A172 (cell line): ENCODE measurements around the gene PRKN. TPM values are rescaled to one million over a fixed set of nuclear protein-coding genes. Genes with fewer than 3 reads are reported as not detected.

Experiments
- DNase-seq: peaks from one replicate; pipeline ENCODE4 v3.0.0-alpha.2; 2015; ENCODE audit warnings: low spot score
- total RNA-seq: library from RNA; depleted of rRNA; stranded (reverse); fragments of >200 nt; shearing (Covaris generic); gene quantifications from 2 replicates; pipeline ENCODE4 v1.2.3, GENCODE V29; 2014; rRNA removed

Gene PRKN
- total RNA-seq, result 0.41 and 0.43 TPM in 2 replicates

GRCh38 chr6:162727322-162728182 lies at the start of gene PRKN, which contains the start of gene PACRG:
TSS of gene PRKN (minus strand) at chr6:162727766.
TSS of gene PACRG (plus strand) at chr6:162727974.
- peak; percentile 94 for DNase-seq

DNA sequence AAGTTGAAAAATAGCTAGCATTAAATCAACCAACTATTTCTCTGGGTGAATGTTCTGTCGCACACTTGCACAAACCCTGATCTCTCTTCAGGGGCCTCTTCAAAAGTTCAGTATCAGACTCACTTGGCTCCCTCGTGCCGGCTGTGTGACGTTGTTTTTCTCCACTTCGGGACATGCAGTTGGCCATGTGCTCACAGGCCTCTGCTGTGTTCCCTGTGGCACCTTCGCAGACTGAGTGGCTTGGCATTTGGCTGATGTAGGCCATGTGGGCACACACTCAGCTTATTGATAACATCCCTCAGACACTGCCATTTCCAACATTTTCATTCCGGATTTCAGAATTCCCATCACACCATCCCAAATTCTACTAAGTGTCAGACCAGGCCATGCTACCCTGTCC lies 49.5 kb upstream of the PRKN start:
- no peak for DNase-seq

GRCh38 chr6:162773996-162774395 lies 46.4 kb upstream of the PRKN start:
- DNase-seq, result no peak

GRCh38 chr6:162772466-162772865 lies 44.9 kb upstream of the PRKN start:
- no peak for DNase-seq

GRCh38 chr6:162770955-162771354 lies 43.4 kb upstream of the PRKN start:
- DNase-seq, result no peak

DNA sequence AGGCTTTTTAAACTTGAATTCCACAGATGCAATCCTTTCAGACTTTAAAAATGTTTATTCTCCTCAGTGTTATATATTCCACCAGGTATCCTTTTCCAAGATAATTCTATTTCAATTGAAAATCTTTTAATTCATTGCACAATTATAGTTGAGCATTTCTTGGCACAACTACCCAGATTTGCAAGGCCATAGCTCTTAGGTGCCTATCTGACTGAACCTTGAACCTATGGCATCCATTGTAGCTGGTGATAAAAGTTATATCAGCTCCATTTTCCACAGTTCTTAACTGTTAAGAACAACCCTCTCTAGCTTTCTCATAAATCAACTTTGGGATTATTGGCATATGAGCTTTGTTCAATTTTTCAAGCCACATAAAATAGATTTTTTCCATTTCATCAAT lies 42.6 kb upstream of the PRKN start:
- no peak for DNase-seq

DNA sequence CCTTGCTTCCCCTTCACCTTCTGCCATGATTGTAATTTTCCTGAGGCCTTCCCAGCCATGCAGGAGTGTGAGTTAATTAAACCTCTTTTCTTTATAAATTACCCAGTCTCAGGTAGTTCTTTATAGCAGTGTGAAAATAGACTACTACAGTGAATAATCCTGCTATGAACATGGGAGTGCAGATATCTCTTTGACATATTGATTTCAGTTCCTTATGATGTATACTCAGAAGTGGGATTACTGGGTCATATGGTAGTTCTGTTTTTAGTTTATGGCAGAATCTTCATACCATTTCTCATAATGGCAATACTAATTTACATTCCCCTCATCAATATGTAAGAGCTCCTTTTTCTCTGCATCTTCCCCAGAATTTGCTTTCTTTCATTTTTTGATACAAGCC lies 26.2 kb upstream of the PRKN start:
- no peak for DNase-seq

DNA sequence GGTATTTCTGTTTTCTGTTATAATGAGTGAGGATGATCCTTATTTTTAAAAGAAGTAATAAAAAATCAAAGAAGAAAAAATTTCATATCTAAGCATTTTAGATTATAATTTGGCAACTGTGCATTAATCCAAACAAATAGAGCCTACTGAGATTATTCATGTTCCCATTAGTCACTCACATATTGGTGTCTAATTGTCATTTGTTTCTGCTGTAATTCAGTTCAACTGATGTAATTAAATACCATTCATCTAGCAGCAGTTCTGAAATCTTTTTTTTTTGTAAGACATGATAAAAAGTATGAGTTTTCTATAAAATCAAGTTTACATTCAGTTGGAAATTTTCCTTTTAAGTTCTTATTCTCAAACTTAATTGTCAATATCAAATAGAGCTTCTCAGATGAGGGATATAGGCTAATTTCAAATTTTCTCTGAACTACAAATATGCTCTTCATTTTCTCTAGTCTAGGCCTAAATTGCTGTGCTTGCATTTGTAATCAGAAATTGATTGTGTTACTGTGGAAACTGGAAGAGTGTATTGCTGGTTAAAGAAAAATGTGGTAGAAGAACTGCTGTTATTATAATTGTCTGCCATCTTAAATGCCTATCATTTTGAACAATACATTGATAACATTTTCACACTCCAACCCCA lies 23.8 kb upstream of the PRKN start:
- DNase-seq, result no peak

- peak; percentile 26 for DNase-seq
These were observed 23.2 kb upstream of the PRKN start for GRCh38 chr6:162750776-162751175.

- DNase-seq, result no peak
These were observed 9.4 kb upstream of the PRKN start for GRCh38 chr6:162736961-162737360.

DNA sequence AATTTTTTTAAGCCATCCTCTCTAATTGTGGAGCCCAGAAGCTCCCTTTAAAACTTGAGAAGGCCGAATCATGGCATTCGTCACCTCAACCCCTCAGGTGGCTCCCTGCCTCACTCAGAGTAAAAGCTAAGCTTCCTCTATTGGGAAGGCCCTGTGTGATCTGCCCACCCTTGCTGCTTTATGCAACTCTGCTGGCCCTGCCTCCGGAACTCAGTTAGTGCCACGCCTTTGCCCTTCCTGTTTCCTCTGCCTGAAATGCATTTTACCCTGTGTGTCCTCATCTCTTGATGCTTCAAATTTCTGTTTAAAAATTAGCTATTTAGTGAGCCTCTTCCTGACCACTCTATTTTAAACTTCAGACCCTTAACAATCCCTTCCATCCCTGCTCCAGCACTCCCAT lies 5.9 kb upstream of the PRKN start:
- no peak for DNase-seq

- DNase-seq, result no peak
These were observed 2.9 kb upstream of the PRKN start for GRCh38 chr6:162730502-162730901.

GRCh38 chr6:162728706-162729105 lies 1.1 kb upstream of the PRKN start:
- DNase-seq, result no peak

GRCh38 chr6:162728197-162728596 lies 631 bp upstream of the PRKN start:
- no peak for DNase-seq

DNA sequence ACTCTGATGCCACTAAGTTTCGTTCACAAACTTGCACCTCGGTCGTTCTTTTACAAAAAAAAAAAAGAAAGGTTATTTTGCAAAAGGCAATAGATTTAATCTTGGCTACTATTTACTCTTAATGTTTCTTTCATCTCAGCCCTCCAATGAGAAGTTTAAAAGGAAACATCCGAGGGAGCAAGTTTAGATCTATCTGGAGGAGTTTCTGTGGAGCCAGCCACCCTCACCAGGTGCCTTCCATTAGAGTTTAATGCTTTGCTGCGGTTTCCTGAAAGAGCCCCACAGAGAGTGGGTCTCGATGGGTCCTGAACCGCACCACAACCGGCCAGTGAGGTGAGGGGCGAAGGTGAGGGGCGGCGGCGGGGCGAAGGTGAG lies 632 bp downstream of the PRKN start:
- DNase-seq, result peak; percentile 1

DNA sequence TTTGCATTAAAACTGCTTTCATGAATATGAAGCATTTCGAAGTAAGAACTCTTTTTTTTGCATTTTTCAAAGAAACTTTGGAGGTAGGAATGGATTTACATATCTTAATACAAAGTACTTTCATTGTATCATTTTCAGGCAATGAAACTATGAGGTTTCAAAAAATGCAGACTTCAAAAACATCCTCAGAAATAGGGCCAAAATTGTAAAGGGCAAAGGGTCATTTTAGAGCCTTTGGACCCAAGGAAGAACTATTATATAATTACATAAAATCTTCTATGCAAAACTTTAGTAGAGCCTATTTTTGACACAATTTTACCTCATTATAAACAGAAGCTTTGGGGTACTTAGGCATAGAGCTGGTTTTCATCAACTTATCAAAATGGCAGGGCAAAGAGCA lies 4.9 kb downstream of the PRKN start:
- no peak for DNase-seq

- no peak for DNase-seq
These were observed 5.3 kb downstream of the PRKN start for GRCh38 chr6:162722226-162722625.

DNA sequence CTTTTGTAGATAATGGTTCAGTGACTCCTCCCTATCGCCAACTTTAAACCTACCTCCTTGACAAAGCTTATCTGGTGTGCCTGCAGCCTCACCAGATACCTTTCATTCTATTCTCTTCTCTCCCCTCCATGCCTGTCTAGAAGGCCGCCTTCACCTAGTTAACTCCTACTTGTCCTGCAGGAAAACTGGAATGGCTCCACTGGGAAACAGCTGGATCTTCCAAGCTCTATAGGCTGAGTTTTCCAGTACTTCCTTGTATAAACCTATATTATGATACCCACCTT lies 6.2 kb downstream of the PRKN start:
- no peak for DNase-seq

GRCh38 chr6:162719528-162719927 lies 8.0 kb downstream of the PRKN start:
- DNase-seq, result no peak

GRCh38 chr6:162715601-162716000 lies 12.0 kb downstream of the PRKN start:
- DNase-seq, result no peak

DNA sequence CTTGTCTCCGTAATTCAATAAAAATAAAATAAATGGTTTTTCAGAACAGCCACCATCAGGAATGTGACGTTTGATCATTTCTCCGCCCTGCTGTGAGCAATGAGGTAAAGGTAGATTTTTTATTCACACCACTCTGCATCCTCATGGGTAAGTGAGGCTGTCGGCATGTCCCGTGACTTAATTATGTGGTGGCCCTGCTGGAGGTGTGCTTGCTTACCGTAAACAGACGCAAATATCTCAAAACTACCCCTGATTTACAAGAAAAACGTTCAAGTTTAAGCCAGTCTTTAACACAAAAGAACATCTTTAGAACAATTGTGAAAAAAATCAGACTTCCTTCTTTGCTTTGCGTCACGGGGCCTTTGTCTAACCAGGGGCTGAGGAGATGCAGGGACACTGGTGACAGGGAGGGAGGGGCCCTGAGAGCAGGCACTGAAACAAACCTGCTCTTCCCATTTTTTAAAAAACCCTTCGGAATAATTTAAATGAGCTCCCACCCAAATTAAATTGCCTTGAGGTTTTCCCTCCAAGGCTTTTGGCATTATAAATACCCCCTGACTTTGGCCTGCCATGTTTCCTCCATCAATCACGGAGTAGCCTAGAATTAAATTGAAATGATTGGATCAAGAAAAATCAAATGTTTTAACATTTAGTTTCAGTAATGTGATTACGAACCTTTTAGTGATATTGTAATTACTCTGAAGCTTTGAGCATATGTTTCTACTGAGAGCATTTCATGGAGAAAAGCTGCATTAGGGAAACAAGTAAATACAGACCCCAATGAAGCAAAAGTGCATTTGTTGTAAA lies 13.4 kb downstream of the PRKN start:
- no peak for DNase-seq

DNA sequence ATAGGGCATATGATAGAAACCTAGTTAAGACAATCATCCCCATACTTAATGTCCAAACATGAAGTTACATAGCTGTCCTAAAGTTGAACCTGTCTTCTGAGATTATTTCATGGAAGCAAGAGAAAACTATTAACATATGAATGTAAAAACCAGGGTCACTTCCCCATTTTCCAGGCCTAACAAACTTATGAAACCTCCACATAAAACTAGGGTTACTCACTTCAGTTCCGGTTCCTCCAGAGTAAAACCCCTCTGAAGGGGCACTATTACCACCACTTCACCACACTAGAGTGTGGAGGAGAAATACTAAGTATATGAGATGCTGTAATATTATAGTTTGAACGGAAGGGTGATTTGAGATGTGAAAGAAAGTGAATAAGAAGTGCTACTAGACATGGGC lies 14.9 kb downstream of the PRKN start:
- no peak for DNase-seq

DNA sequence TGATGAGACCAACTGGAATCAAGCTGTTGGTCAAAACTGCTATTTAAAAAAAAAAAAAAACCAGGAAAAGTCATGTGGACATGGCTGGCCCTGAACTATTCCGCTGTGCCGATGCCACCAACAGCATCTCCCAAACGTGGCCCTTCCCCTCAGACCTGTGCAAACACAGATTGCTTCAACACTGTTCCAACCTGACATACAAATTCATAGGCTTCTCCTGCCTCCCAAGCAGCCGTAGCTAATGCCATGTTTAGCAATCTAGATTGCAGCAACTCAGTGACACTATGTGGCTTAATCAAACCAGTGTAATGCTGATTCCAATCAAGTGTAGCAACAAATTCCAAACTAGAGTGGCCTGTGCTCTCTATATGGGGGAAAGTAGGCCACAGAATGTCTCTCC lies 16.2 kb downstream of the PRKN start:
- DNase-seq, result no peak
